Limb (tissue), 2 donors: Measurements from ENCODE around the gene ATP9B.

ENCODE experiments used
- DNase-seq, 2 donors: peaks; one replicate each; pipeline ENCODE4 v3.0.0-alpha.2; 2016; ENCODE audit errors: extremely low spot score in 2 of 2

The ATP9B gene

GRCh38 chr18:79394534-79395307 is 325.5 kb downstream of the ATP9B start:
- peak; percentile 87 to 89 for DNase-seq

- DNase-seq, result no peak
Observed at GRCh38 chr18:79395308-79395640, 326.1 kb downstream of the ATP9B start.

- peak; percentile 88 to 92 for DNase-seq
Observed at GRCh38 chr18:79395761-79396404, 326.7 kb downstream of the ATP9B start, which contains the start of gene NFATC1. NFATC1 (plus strand) TSS chr18:79395930; CDS start chr18:79396225, 295 bp downstream.

GRCh38 chr18:79396431-79397246 is 327.4 kb downstream of the ATP9B start:
- peak; percentile 52 to 75 for DNase-seq

GRCh38 chr18:79397247-79397829 is 328.1 kb downstream of the ATP9B start:
- DNase-seq, result no peak

GRCh38 chr18:79397830-79398761 is 328.9 kb downstream of the ATP9B start:
- DNase-seq, result no peak

GRCh38 chr18:79399275-79400081 is 330.3 kb downstream of the ATP9B start:
- DNase-seq, result no peak

- DNase-seq, result peak in 1 of 2 donors; percentile 81
Observed at GRCh38 chr18:79400091-79400590, 330.9 kb downstream of the ATP9B start.

- no peak for DNase-seq
Observed at GRCh38 chr18:79400591-79401381, 331.6 kb downstream of the ATP9B start.

- no peak for DNase-seq
Observed at GRCh38 chr18:79401494-79402208, 332.5 kb downstream of the ATP9B start.

GRCh38 chr18:79402209-79402576 is 333.0 kb downstream of the ATP9B start:
- no peak for DNase-seq

- DNase-seq, result peak in 1 of 2 donors; percentile 52
Observed at GRCh38 chr18:79402977-79403722, 334.0 kb downstream of the ATP9B start.

GRCh38 chr18:79403723-79404566 is 334.8 kb downstream of the ATP9B start:
- peak in 1 of 2 donors; percentile 58 for DNase-seq

GRCh38 chr18:79404567-79404910 is 335.3 kb downstream of the ATP9B start:
- no peak for DNase-seq

- DNase-seq, result no peak
Observed at GRCh38 chr18:79405019-79405780, 336.0 kb downstream of the ATP9B start.
